OCI-LY1 (cell line): Measurements from ENCODE around the gene COMMD7.

ENCODE experiments used
- H2AFZ ChIP-seq: fragments of 200-600 bp; sonication (generic), shearing (Covaris generic); 2 replicates; pipeline ENCODE4 v1.6.0; 2014; ENCODE audit warnings: antibody characterized with exemption, mild to moderate bottlenecking, low read length
- H3F3A ChIP-seq: fragments of 200-600 bp; sonication (generic), shearing (Covaris generic); 2 replicates; pipeline ENCODE4 v1.6.0; 2014; ENCODE audit warnings: mild to moderate bottlenecking, antibody characterized with exemption, low read length, moderate library complexity; ENCODE audit not compliant: insufficient read depth
- H3K27ac ChIP-seq: fragments of 200-600 bp; sonication (generic); 2 replicates; pipeline ENCODE4 v1.5.1; 2014; ENCODE audit warnings: low read length, mixed run types, mild to moderate bottlenecking, low read depth; ENCODE audit not compliant: poor library complexity, severe bottlenecking
- H3K27me3 ChIP-seq: fragments of 200-600 bp; sonication (generic); 2 replicates; pipeline ENCODE4 v1.6.0; 2014; ENCODE audit warnings: antibody characterized with exemption, mild to moderate bottlenecking, low read length, moderate library complexity; ENCODE audit not compliant: insufficient read depth
- H3K36me3 ChIP-seq: fragments of 200-600 bp; sonication (generic); 2 replicates; pipeline ENCODE4 v1.6.1; 2014; ENCODE audit warnings: mild to moderate bottlenecking, antibody characterized with exemption, low read length, moderate library complexity, mixed read lengths; ENCODE audit not compliant: insufficient read depth
- H3K4me1 ChIP-seq: fragments of 200-600 bp; sonication (generic); 2 replicates; pipeline ENCODE4 v1.5.1; 2014; ENCODE audit warnings: mild to moderate bottlenecking, low read length, moderate library complexity; ENCODE audit not compliant: insufficient read depth, severe bottlenecking
- H3K4me2 ChIP-seq: fragments of 200-600 bp; sonication (generic), shearing (Covaris generic); 2 replicates; pipeline ENCODE4 v1.6.1; 2014; ENCODE audit warnings: low read length
- H3K4me3 ChIP-seq: fragments of 200-600 bp; sonication (generic); 2 replicates; pipeline ENCODE4 v1.5.1; 2014; ENCODE audit warnings: low read length, low read depth, mild to moderate bottlenecking, mixed read lengths; ENCODE audit not compliant: poor library complexity, severe bottlenecking
- H3K79me2 ChIP-seq: fragments of 200-600 bp; shearing (Covaris generic); 2 replicates; pipeline ENCODE4 v1.6.1; 2016; ENCODE audit warnings: mixed run types, low read length, mixed read lengths; ENCODE audit not compliant: insufficient read depth
- H3K9ac ChIP-seq: fragments of 200-600 bp; sonication (generic), shearing (Covaris generic); 2 replicates; pipeline ENCODE4 v1.6.1; 2014; ENCODE audit warnings: mild to moderate bottlenecking, low read length, mixed read lengths
- H3K9me2 ChIP-seq: fragments of 200-600 bp; sonication (generic), shearing (Covaris generic); 2 replicates; pipeline ENCODE4 v1.6.1; 2014; ENCODE audit warnings: low read depth, mild to moderate bottlenecking, low read length, mixed read lengths
- H3K9me3 ChIP-seq: fragments of 200-600 bp; shearing (Covaris generic); 2 replicates; pipeline ENCODE4 v1.6.1; 2014; ENCODE audit warnings: low read length, mixed read lengths
- H4K20me1 ChIP-seq: fragments of 200-600 bp; sonication (generic), shearing (Covaris generic); 2 replicates; pipeline ENCODE4 v1.6.0; 2016; ENCODE audit warnings: mild to moderate bottlenecking, low read length; ENCODE audit not compliant: insufficient read depth
- CTCF ChIP-seq: fragments of 200-600 bp; sonication (generic), shearing (Covaris generic); IDR thresholded peaks from 2 replicates; pipeline ENCODE4 v1.5.1; 2017; ENCODE audit warnings: mild to moderate bottlenecking, antibody characterized with exemption, low read length, moderate library complexity, mixed read lengths
- EZH2 ChIP-seq: fragments of 200-600 bp; sonication (generic), shearing (Covaris generic); IDR thresholded peaks from 2 replicates; pipeline ENCODE4 v1.8.0; 2017; ENCODE audit warnings: borderline replicate concordance, mixed run types, mild to moderate bottlenecking, antibody characterized with exemption, low read length, moderate library complexity, mixed read lengths

The COMMD7 gene

GRCh38 chr20:32685541-32686529, 57.4 kb downstream of the COMMD7 start:
- Histone ChIP-seq H2AFZ (no peak overlapping the region), H3K4me3 (no peak overlapping the region), H3K4me1 (peaks cover 16% of the 10 kb centered on the region), H3K9me2 (no peaks in the 10 kb centered on the region), H3K4me2 (no peak overlapping the region), H4K20me1 (no peaks in the 10 kb centered on the region), H3K27ac (no peak overlapping the region), H3K9me3 (no peaks in the 10 kb centered on the region), H3K79me2 (no peaks in the 10 kb centered on the region), H3K9ac (no peak overlapping the region), H3K36me3 (no peaks in the 10 kb centered on the region), H3F3A (no peaks in the 10 kb centered on the region), H3K27me3 (no peaks in the 10 kb centered on the region)
- TF ChIP-seq CTCF (no peak), EZH2 (no peak)

GRCh38 chr20:32682508-32682987, 60.7 kb downstream of the COMMD7 start:
- Histone ChIP-seq H3K4me1 (peaks cover 17% of the 10 kb centered on the region), H3K27me3 (no peaks in the 10 kb centered on the region), H3K27ac (no peak overlapping the region), H3K9me3 (no peaks in the 10 kb centered on the region), H3K4me2 (no peak overlapping the region), H3F3A (no peaks in the 10 kb centered on the region), H4K20me1 (no peaks in the 10 kb centered on the region), H2AFZ (no peak overlapping the region), H3K4me3 (no peak overlapping the region), H3K9ac (no peak overlapping the region), H3K36me3 (no peaks in the 10 kb centered on the region), H3K79me2 (no peaks in the 10 kb centered on the region), H3K9me2 (no peaks in the 10 kb centered on the region)
- TF ChIP-seq CTCF (no peak), EZH2 (no peak)

GRCh38 chr20:32681175-32682084, 61.8 kb downstream of the COMMD7 start:
- no peaks in the 10 kb centered on the region for H3K79me2 ChIP-seq
- no peak overlapping the region for H3K4me3 ChIP-seq
- H4K20me1 ChIP-seq = no peaks in the 10 kb centered on the region
- no peaks in the 10 kb centered on the region for H3K27me3 ChIP-seq
- no peaks in the 10 kb centered on the region for H3K9me3 ChIP-seq
- H3K9me2 ChIP-seq = no peaks in the 10 kb centered on the region
- no peak overlapping the region for H3K9ac ChIP-seq
- peak overlapping the region; percentile 55 for H3K27ac ChIP-seq
- no peaks in the 10 kb centered on the region for H3F3A ChIP-seq
- H3K4me2 ChIP-seq = no peak overlapping the region
- H3K4me1 ChIP-seq = peaks cover 17% of the 10 kb centered on the region
- no peaks in the 10 kb centered on the region for H3K36me3 ChIP-seq
- TF ChIP-seq EZH2 (no peak), CTCF (no peak)
- H2AFZ ChIP-seq = no peak overlapping the region
